HCT116 (cell line): ENCODE results near the gene FAM177B. TPM values are rescaled to one million over a fixed set of nuclear protein-coding genes. Genes with fewer than 3 reads are reported as not detected.

Source experiments
- total RNA-seq: library from RNA; stranded (reverse); gene quantifications from one replicate; pipeline ENCODE4 v1.2.1, GENCODE V29; 2021; ENCODE audit not compliant: unreplicated experiment

Gene FAM177B
- total RNA-seq, 1 experiment from 2014 or later = not detected

Other genes with a start within 250 kb of the FAM177B start
- 0.27 TPM for gene HHIPL2, start 189.1 kb upstream of the FAM177B start, total RNA-seq
- gene TAF1A, start 147.3 kb upstream of the FAM177B start, total RNA-seq = 21.4 TPM
- gene MIA3, start 119.1 kb upstream of the FAM177B start, total RNA-seq = 62.7 TPM
- 53.2 TPM for gene AIDA, start 24.7 kb upstream of the FAM177B start, total RNA-seq
- gene BROX, start 24.6 kb upstream of the FAM177B start, total RNA-seq = 44.9 TPM
- 4.2 TPM for gene DISP1, start 77.8 kb downstream of the FAM177B start, total RNA-seq